DND-41 (cell line): Measurements from ENCODE around the gene TLCD5.

Experiments used
- ATAC-seq: fragments of 200-7000 bp; cut with Tn5 transposase; 3 replicates; pipeline ENCODE4 v1.9.1; 2021; ENCODE audit warnings: low read depth; ENCODE audit not compliant: insufficient read depth
- DNase-seq: peaks from one replicate; pipeline ENCODE4 v3.0.0-alpha.2; 2020
- H2AFZ ChIP-seq: 2 replicates; pipeline ENCODE4 v1.6.0; 2012; ENCODE audit warnings: low read depth, low read length
- H3K27ac ChIP-seq: 2 replicates; pipeline ENCODE4 v1.5.1; 2012; ENCODE audit warnings: low read length, inconsistent platforms
- H3K27me3 ChIP-seq: fragments of 200-600 bp; sonication (generic); 2 replicates; pipeline ENCODE4 v1.6.0; 2012; ENCODE audit warnings: low read length, mild to moderate bottlenecking, inconsistent platforms; ENCODE audit not compliant: insufficient read depth, poor library complexity
- H3K36me3 ChIP-seq: 2 replicates; pipeline ENCODE4 v1.5.1; 2012; ENCODE audit warnings: low read length, inconsistent platforms; ENCODE audit not compliant: insufficient read depth
- H3K4me1 ChIP-seq: 2 replicates; pipeline ENCODE4 v1.5.1; 2012; ENCODE audit warnings: mild to moderate bottlenecking, low read length; ENCODE audit not compliant: insufficient read depth
- H3K4me2 ChIP-seq: 2 replicates; pipeline ENCODE4 v1.6.0; 2012; ENCODE audit warnings: mild to moderate bottlenecking, moderate library complexity, low read length, inconsistent platforms; ENCODE audit not compliant: insufficient read depth
- H3K4me3 ChIP-seq, 2 experiments: fragments of 200-600 bp in 1 of 2; shearing (Covaris generic) in 1 of 2; 2 replicates each; pipeline ENCODE4 v1.5.1; 2012 to 2016; ENCODE audit warnings: inconsistent platforms in 2 of 2, low read length in 2 of 2, mild to moderate bottlenecking in 2 of 2, low read depth in 1 of 2, moderate library complexity in 1 of 2
- H3K79me2 ChIP-seq: 2 replicates; pipeline ENCODE4 v1.6.0; 2012; ENCODE audit warnings: low read length, inconsistent platforms; ENCODE audit not compliant: insufficient read depth
- H3K9ac ChIP-seq: 2 replicates; pipeline ENCODE4 v1.6.0; 2012; ENCODE audit warnings: low read depth, mild to moderate bottlenecking, inconsistent platforms, low read length, moderate library complexity
- H3K9me3 ChIP-seq: 2 replicates; pipeline ENCODE4 v1.5.1; 2012; ENCODE audit warnings: low read length, moderate library complexity, mild to moderate bottlenecking, inconsistent platforms; ENCODE audit not compliant: insufficient read depth, severe bottlenecking
- H4K20me1 ChIP-seq: 2 replicates; pipeline ENCODE4 v1.6.0; 2012; ENCODE audit warnings: low read length; ENCODE audit not compliant: insufficient read depth
- CTCF ChIP-seq: IDR thresholded peaks from 2 replicates; pipeline ENCODE4 v1.5.1; 2012; ENCODE audit warnings: borderline replicate concordance, low read length, moderate library complexity, mild to moderate bottlenecking; ENCODE audit not compliant: poor library complexity, severe bottlenecking; ENCODE audit errors: extremely low read depth
- EZH2 ChIP-seq: IDR thresholded peaks from 3 replicates; pipeline ENCODE4 v1.6.1; 2012; ENCODE audit warnings: borderline replicate concordance, low read depth, mild to moderate bottlenecking, moderate library complexity, low read length, inconsistent platforms; ENCODE audit not compliant: severe bottlenecking

The TLCD5 gene

GRCh38 chr11:120339394-120339890 lies 14.3 kb downstream of the TLCD5 start:
- TF ChIP-seq EZH2 (no peak), CTCF (no peak)
- Histone ChIP-seq H3K36me3 (no peaks in the 10 kb centered on the region), H3K27me3 (peaks cover 64% of the 10 kb centered on the region), H3K79me2 (no peaks in the 10 kb centered on the region), H3K27ac (no peak overlapping the region), H4K20me1 (peaks cover 29% of the 10 kb centered on the region), H3K9ac (no peak overlapping the region), H3K9me3 (no peaks in the 10 kb centered on the region), H2AFZ (no peak overlapping the region), H3K4me3 (no peak overlapping the region), H3K4me2 (no peak overlapping the region), H3K4me1 (peaks cover 4% of the 10 kb centered on the region)
- DNase-seq (no peak), ATAC-seq (0 out of 3 replicates have a peak, but pooled peaks have one; percentile 27)

- Histone ChIP-seq H3K27ac (no peak overlapping the region), H3K4me2 (no peak overlapping the region), H3K4me3 (no peak overlapping the region), H3K79me2 (no peaks in the 10 kb centered on the region), H3K9ac (no peak overlapping the region), H3K9me3 (no peaks in the 10 kb centered on the region), H2AFZ (no peak overlapping the region), H4K20me1 (peaks cover 37% of the 10 kb centered on the region), H3K36me3 (no peaks in the 10 kb centered on the region), H3K4me1 (peaks cover 12% of the 10 kb centered on the region), H3K27me3 (peaks cover 60% of the 10 kb centered on the region)
- TF ChIP-seq EZH2 (no peak), CTCF (no peak)
- no peak for ATAC-seq
- DNase-seq: no peak
Measured at GRCh38 chr11:120340529-120340928, 15.4 kb downstream of the TLCD5 start.

GRCh38 chr11:120342226-120342625 lies 17.1 kb downstream of the TLCD5 start:
- H3K9me3 ChIP-seq: no peaks in the 10 kb centered on the region
- H3K27me3 ChIP-seq: peaks cover 64% of the 10 kb centered on the region
- no peak overlapping the region for H3K27ac ChIP-seq
- no peaks in the 10 kb centered on the region for H3K79me2 ChIP-seq
- TF ChIP-seq CTCF (no peak), EZH2 (no peak)
- no peak overlapping the region for H2AFZ ChIP-seq
- no peak overlapping the region for H3K4me3 ChIP-seq
- H3K9ac ChIP-seq: no peak overlapping the region
- H4K20me1 ChIP-seq: peaks cover 34% of the 10 kb centered on the region
- peaks cover 12% of the 10 kb centered on the region for H3K4me1 ChIP-seq
- no peak overlapping the region for H3K4me2 ChIP-seq
- no peak for ATAC-seq
- no peak for DNase-seq
- H3K36me3 ChIP-seq: no peaks in the 10 kb centered on the region

GRCh38 chr11:120342678-120343077 lies 17.6 kb downstream of the TLCD5 start:
- Histone ChIP-seq H3K4me1 (peaks cover 12% of the 10 kb centered on the region), H3K9me3 (no peaks in the 10 kb centered on the region), H3K27ac (no peak overlapping the region), H4K20me1 (peaks cover 34% of the 10 kb centered on the region), H3K36me3 (no peaks in the 10 kb centered on the region), H3K9ac (no peak overlapping the region), H3K4me2 (no peak overlapping the region), H2AFZ (no peak overlapping the region), H3K27me3 (peaks cover 64% of the 10 kb centered on the region), H3K4me3 (no peak overlapping the region), H3K79me2 (no peaks in the 10 kb centered on the region)
- ATAC-seq (no peak), DNase-seq (no peak)
- no peak for TF ChIP-seq CTCF
- no peak for TF ChIP-seq EZH2
